Measurements from ENCODE around the gene ARHGAP6.

The ARHGAP6 gene

GRCh38 chrX:11406109-11406765 is 259.5 kb downstream of the ARHGAP6 start:
- no peak for TF ChIP-seq ZFX (IDR thresholded peaks at IDR 0.05)
- TF ChIP-seq, protein P1, sequence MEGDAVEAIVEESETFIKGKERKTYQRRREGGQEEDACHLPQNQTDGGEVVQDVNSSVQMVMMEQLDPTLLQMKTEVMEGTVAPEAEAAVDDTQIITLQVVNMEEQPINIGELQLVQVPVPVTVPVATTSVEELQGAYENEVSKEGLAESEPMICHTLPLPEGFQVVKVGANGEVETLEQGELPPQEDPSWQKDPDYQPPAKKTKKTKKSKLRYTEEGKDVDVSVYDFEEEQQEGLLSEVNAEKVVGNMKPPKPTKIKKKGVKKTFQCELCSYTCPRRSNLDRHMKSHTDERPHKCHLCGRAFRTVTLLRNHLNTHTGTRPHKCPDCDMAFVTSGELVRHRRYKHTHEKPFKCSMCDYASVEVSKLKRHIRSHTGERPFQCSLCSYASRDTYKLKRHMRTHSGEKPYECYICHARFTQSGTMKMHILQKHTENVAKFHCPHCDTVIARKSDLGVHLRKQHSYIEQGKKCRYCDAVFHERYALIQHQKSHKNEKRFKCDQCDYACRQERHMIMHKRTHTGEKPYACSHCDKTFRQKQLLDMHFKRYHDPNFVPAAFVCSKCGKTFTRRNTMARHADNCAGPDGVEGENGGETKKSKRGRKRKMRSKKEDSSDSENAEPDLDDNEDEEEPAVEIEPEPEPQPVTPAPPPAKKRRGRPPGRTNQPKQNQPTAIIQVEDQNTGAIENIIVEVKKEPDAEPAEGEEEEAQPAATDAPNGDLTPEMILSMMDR (conservative IDR thresholded peaks at IDR 0.05), result no peak
- H3K27ac ChIP-seq, result no peak overlapping the region

DNA sequence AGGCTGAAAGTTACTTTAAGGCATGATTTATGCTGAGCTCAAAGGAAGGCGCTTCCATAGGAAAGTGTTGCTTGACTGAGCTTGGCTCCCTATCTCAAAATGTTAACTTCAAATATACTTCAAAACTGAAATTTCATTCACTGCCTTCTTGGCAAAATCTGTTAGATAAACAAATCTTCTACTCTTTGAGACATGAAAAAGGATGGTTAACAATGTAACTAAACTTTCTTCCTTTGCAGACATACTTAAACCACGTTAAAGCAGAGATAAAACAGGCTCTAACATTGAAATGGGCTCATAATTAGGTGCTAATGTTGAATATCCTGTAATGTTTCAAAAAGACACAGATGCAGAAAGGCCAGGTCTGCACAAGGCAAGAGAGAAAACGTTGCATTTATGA is 262.1 kb downstream of the ARHGAP6 start:
- H3K27ac ChIP-seq, result no peak overlapping the region
- TF ChIP-seq, protein P1 (conservative IDR thresholded peaks at IDR 0.05), result no peak
- TF ChIP-seq ZFX (IDR thresholded peaks at IDR 0.05), result no peak

GRCh38 chrX:11401966-11402365 is 263.8 kb downstream of the ARHGAP6 start:
- TF ChIP-seq, protein P1 (conservative IDR thresholded peaks at IDR 0.05), result no peak
- no peak for TF ChIP-seq ZFX (IDR thresholded peaks at IDR 0.05)

GRCh38 chrX:11399489-11400094 is 266.1 kb downstream of the ARHGAP6 start:
- TF ChIP-seq ZFX (IDR thresholded peaks at IDR 0.05), result no peak
- TF ChIP-seq, protein P1 (conservative IDR thresholded peaks at IDR 0.05), result no peak
- no peak overlapping the region for H3K27ac ChIP-seq

More at GRCh38 chrX:11401966-11402365, 263.8 kb downstream of the ARHGAP6 start:
- no peak overlapping the region for H3K27ac ChIP-seq

- no peak overlapping the region for H3K27ac ChIP-seq
- TF ChIP-seq, protein P1 (conservative IDR thresholded peaks at IDR 0.05), result no peak
- no peak for TF ChIP-seq ZFX (IDR thresholded peaks at IDR 0.05)
These were observed 266.9 kb downstream of the ARHGAP6 start for GRCh38 chrX:11398785-11399184.

- TF ChIP-seq, protein P1 (conservative IDR thresholded peaks at IDR 0.05), result no peak
- no peak for TF ChIP-seq ZFX (IDR thresholded peaks at IDR 0.05)
- H3K27ac ChIP-seq, result no peak overlapping the region
These were observed 267.6 kb downstream of the ARHGAP6 start for GRCh38 chrX:11398139-11398538.

- no peak for TF ChIP-seq ZFX (IDR thresholded peaks at IDR 0.05)
- TF ChIP-seq, protein P1 (conservative IDR thresholded peaks at IDR 0.05), result no peak
- H3K27ac ChIP-seq, result 0 out of 2 replicates have a peak overlapping the region, but pooled peaks have one; percentile 33
These were observed 268.0 kb downstream of the ARHGAP6 start for GRCh38 chrX:11397680-11398079.

All from C4-2B (cell line).